SK-N-MC (cell line): Measurements from ENCODE around the gene KIF26B.

Experiments
- EZH2 ChIP-seq: fragments of 200-600 bp; sonication (generic); IDR thresholded peaks from one replicate; pipeline ENCODE4 v1.6.1; 2017; ENCODE audit warnings: antibody characterized with exemption
- FOXP2 ChIP-seq: optimal IDR thresholded peaks from 2 replicates; pipeline ENCODE3; 2011; ENCODE audit warnings: mild to moderate bottlenecking, moderate library complexity; ENCODE audit not compliant: insufficient read depth; ENCODE audit errors: extremely low read length, control extremely low read depth
- POLR2AphosphoS5 ChIP-seq: IDR thresholded peaks from 2 replicates; pipeline ENCODE4 v1.6.1; 2012; ENCODE audit warnings: mild to moderate bottlenecking, low read depth, low read length, borderline replicate concordance

GRCh38 chr1:245440922-245441321 is 286.1 kb downstream of the KIF26B start:
- no peak for TF ChIP-seq EZH2
- TF ChIP-seq POLR2AphosphoS5: no peak
- TF ChIP-seq FOXP2: no peak
